Measurements from ENCODE around the gene ZFP1.

DNA sequence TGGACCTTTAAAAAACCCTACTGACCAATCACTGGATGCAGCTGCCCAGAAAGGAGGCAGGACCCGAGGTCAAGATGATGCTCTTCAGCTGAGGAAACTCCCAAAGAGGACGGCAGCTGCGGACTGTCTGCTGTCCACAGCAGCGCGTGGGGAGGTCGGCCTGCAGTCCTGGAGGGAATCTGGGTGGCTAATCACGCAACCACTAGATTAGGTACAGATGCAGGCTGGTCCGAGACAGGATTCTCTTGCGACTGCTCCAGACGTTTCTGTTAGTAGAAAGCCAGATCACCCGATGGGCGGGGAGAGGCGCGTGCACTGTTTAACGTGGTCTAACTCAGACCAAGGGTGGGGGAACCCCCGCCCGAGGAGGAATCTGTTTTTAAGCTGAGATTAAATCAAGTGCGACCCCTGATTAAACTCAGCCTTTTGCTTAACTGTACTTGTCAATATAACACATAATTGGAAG, 49.8 kb downstream of the ZFP1 start:
- TF ChIP-seq FOXS1 (CRISPR knock-in tag; IDR thresholded peaks at IDR 0.05) (no peak), SREBF2 (IDR thresholded peaks at IDR 0.05) (no peak), USF2 (IDR thresholded peaks at IDR 0.05) (no peak)

Data from A549 (cell line).